AG20443 (cell line): ENCODE results near the gene DNMT3B.
A peak's percentile ranks its signal among the peaks of the same experiment; 100 is the strongest.
"Not testable (repeated sequence)": the region's sequence is repeated elsewhere in the genome, so short reads cannot be mapped to it uniquely, and the experiment has no call there.

Experiments
- DNase-seq: peaks from one replicate; pipeline ENCODE4 v3.0.0; 2012; ENCODE audit warnings: low spot score, mixed read lengths

DNMT3B gene

GRCh38 chr20:32763202-32764004 lies 1.2 kb downstream of the DNMT3B start:
- DNase-seq = no peak

- DNase-seq = no peak
These were observed 2.1 kb downstream of the DNMT3B start for GRCh38 chr20:32764005-32764960.

GRCh38 chr20:32765230-32765875 lies 3.2 kb downstream of the DNMT3B start:
- not testable (repeated sequence) for DNase-seq

GRCh38 chr20:32767418-32768198 lies 5.4 kb downstream of the DNMT3B start:
- no peak for DNase-seq

- DNase-seq = no peak
These were observed 9.9 kb downstream of the DNMT3B start for GRCh38 chr20:32772046-32772445.

- no peak for DNase-seq
These were observed 11.0 kb downstream of the DNMT3B start for GRCh38 chr20:32773223-32773622.

- no peak for DNase-seq
These were observed 11.7 kb downstream of the DNMT3B start for GRCh38 chr20:32773855-32774254.

- DNase-seq = no peak
These were observed 13.3 kb downstream of the DNMT3B start for GRCh38 chr20:32775336-32775991.

- DNase-seq = no peak
These were observed 15.2 kb downstream of the DNMT3B start for GRCh38 chr20:32777177-32777956.

GRCh38 chr20:32779500-32780211 lies 17.5 kb downstream of the DNMT3B start:
- no peak for DNase-seq

GRCh38 chr20:32780278-32780677 lies 18.1 kb downstream of the DNMT3B start:
- no peak for DNase-seq

GRCh38 chr20:32780749-32781655 lies 18.8 kb downstream of the DNMT3B start:
- no peak for DNase-seq

GRCh38 chr20:32784369-32785080 lies 22.3 kb downstream of the DNMT3B start:
- DNase-seq = no peak

GRCh38 chr20:32786059-32786760 lies 24.0 kb downstream of the DNMT3B start:
- no peak for DNase-seq

GRCh38 chr20:32787168-32787567 lies 25.0 kb downstream of the DNMT3B start:
- DNase-seq = no peak

GRCh38 chr20:32789896-32790750 lies 27.9 kb downstream of the DNMT3B start:
- DNase-seq = peak; percentile 95
